ENCODE results near the gene FOXK1.
A peak's percentile ranks its signal among the peaks of the same experiment; 100 is the strongest.
"Not testable (repeated sequence)": the region's sequence is repeated elsewhere in the genome, so short reads cannot be mapped to it uniquely, and the experiment has no call there.

The FOXK1 gene

GRCh38 chr7:4641667-4642467 is 40.2 kb upstream of the FOXK1 start (continued):
- TF ChIP-seq, protein P1, sequence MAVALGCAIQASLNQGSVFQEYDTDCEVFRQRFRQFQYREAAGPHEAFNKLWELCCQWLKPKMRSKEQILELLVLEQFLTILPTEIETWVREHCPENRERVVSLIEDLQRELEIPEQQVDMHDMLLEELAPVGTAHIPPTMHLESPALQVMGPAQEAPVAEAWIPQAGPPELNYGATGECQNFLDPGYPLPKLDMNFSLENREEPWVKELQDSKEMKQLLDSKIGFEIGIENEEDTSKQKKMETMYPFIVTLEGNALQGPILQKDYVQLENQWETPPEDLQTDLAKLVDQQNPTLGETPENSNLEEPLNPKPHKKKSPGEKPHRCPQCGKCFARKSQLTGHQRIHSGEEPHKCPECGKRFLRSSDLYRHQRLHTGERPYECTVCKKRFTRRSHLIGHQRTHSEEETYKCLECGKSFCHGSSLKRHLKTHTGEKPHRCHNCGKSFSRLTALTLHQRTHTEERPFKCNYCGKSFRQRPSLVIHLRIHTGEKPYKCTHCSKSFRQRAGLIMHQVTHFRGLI (tag by site-specific recombination; IDR thresholded peaks at IDR 0.05), result peak; percentile 22; the same call in 1 of the 2 replicates
- TF ChIP-seq ZNF18 (tag by site-specific recombination; IDR thresholded peaks at IDR 0.05), result no peak
- TF ChIP-seq ZNF394 (tag by site-specific recombination; IDR thresholded peaks at IDR 0.05; ENCODE audit: borderline replicate concordance), result no peak
- TF ChIP-seq ZFP3 (tag by site-specific recombination; IDR thresholded peaks at IDR 0.05; ENCODE audit: low read depth), result no peak
- TF ChIP-seq ZNF404 (tag by site-specific recombination; IDR thresholded peaks at IDR 0.05), result no peak

GRCh38 chr7:4642468-4643203 is 39.5 kb upstream of the FOXK1 start:
- ChIA-PET CTCF (interaction anchor here (0.7 to 2.3 kb wide), 5 partner anchors 12 to 443 kb away, joined by 3 to 8 read pairs (median 5); partner anchors contain the start of gene FOXK1), POLR2A (interaction anchor here (0.7 to 2.5 kb wide), 5 partner anchors 11 to 316 kb away, joined by 3 to 20 read pairs (median 5); partner anchors contain the start of genes AP5Z1, FOXK1 and MMD2)
- H3K9me3 ChIP-seq (ENCODE audit: control insufficient read depth, insufficient read depth, low read depth, low read length), result no peaks in the 10 kb centered on the region
- no peaks in the 10 kb centered on the region for H3K4me1 ChIP-seq (ENCODE audit: control insufficient read depth, insufficient read depth, low read length)
- H3K4me3 ChIP-seq (ENCODE audit: low read depth, low read length), result peak overlapping the region; percentile 38
- H3K27ac ChIP-seq (ENCODE audit: extremely low read depth, low read depth, low read length), result peak overlapping the region; percentile 54
- no peaks in the 10 kb centered on the region for H3K36me3 ChIP-seq (ENCODE audit: control insufficient read depth in 2 of 2, insufficient read depth in 1 of 2, low read length in 2 of 2)
- TF ChIP-seq ZNF335 (tag by site-specific recombination; conservative IDR thresholded peaks at IDR 0.05), result 0 out of 2 replicates have a peak, but pooled peaks have one; percentile 52
- no peak for TF ChIP-seq ZNF146 (tag by site-specific recombination; IDR thresholded peaks at IDR 0.05)
- TF ChIP-seq, protein P2, sequence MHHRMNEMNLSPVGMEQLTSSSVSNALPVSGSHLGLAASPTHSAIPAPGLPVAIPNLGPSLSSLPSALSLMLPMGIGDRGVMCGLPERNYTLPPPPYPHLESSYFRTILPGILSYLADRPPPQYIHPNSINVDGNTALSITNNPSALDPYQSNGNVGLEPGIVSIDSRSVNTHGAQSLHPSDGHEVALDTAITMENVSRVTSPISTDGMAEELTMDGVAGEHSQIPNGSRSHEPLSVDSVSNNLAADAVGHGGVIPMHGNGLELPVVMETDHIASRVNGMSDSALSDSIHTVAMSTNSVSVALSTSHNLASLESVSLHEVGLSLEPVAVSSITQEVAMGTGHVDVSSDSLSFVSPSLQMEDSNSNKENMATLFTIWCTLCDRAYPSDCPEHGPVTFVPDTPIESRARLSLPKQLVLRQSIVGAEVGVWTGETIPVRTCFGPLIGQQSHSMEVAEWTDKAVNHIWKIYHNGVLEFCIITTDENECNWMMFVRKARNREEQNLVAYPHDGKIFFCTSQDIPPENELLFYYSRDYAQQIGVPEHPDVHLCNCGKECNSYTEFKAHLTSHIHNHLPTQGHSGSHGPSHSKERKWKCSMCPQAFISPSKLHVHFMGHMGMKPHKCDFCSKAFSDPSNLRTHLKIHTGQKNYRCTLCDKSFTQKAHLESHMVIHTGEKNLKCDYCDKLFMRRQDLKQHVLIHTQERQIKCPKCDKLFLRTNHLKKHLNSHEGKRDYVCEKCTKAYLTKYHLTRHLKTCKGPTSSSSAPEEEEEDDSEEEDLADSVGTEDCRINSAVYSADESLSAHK (tag by site-specific recombination; IDR thresholded peaks at IDR 0.05), result no peak

- H3K9me3 ChIP-seq (ENCODE audit: control insufficient read depth, insufficient read depth, low read depth, low read length); H3K4me1 ChIP-seq (ENCODE audit: control insufficient read depth, insufficient read depth, low read length); H3K27ac ChIP-seq (ENCODE audit: extremely low read depth, low read depth, low read length); H3K36me3 ChIP-seq (ENCODE audit: control insufficient read depth in 2 of 2, insufficient read depth in 1 of 2, low read length in 2 of 2); H3K4me3 ChIP-seq (ENCODE audit: low read depth, low read length): not testable (repeated sequence)
- ChIA-PET POLR2A (interaction anchor here (2.0 to 2.5 kb wide), 2 partner anchors 16 to 39 kb away, joined by 5 to 20 read pairs; partner anchors contain the start of gene FOXK1), CTCF (interaction anchor here (1.6 to 2.3 kb wide), 2 partner anchors 39 to 111 kb away, joined by 3 to 6 read pairs; partner anchors contain the start of gene FOXK1)
These were observed 39.0 kb upstream of the FOXK1 start for GRCh38 chr7:4643204-4643471.

- H3K4me1 ChIP-seq (ENCODE audit: control insufficient read depth, insufficient read depth, low read length), result no peaks in the 10 kb centered on the region
- H3K9me3 ChIP-seq (ENCODE audit: control insufficient read depth, insufficient read depth, low read depth, low read length), result no peaks in the 10 kb centered on the region
- H3K27ac ChIP-seq (ENCODE audit: extremely low read depth, low read depth, low read length), result no peak overlapping the region
- H3K36me3 ChIP-seq (ENCODE audit: control insufficient read depth in 2 of 2, insufficient read depth in 1 of 2, low read length in 2 of 2), result no peaks in the 10 kb centered on the region
- ChIA-PET POLR2A (no interaction called here), CTCF (interaction anchor here (0.6 to 0.7 kb wide), 2 partner anchors 22 to 33 kb away, joined by 4 to 6 read pairs; no protein-coding TSS in a partner anchor)
- H3K4me3 ChIP-seq (ENCODE audit: low read depth, low read length), result no peak overlapping the region
- TF ChIP-seq ZNF280D (tag by site-specific recombination; IDR thresholded peaks at IDR 0.05), result no peak
- no peak for TF ChIP-seq ZNF624 (tag by site-specific recombination; IDR thresholded peaks at IDR 0.05)
- TF ChIP-seq, protein P3, sequence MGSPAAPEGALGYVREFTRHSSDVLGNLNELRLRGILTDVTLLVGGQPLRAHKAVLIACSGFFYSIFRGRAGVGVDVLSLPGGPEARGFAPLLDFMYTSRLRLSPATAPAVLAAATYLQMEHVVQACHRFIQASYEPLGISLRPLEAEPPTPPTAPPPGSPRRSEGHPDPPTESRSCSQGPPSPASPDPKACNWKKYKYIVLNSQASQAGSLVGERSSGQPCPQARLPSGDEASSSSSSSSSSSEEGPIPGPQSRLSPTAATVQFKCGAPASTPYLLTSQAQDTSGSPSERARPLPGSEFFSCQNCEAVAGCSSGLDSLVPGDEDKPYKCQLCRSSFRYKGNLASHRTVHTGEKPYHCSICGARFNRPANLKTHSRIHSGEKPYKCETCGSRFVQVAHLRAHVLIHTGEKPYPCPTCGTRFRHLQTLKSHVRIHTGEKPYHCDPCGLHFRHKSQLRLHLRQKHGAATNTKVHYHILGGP (tag by site-specific recombination; IDR thresholded peaks at IDR 0.05), result no peak
- TF ChIP-seq YY1 (tag by site-specific recombination; IDR thresholded peaks at IDR 0.05), result no peak
- TF ChIP-seq BCL11A (tag by site-specific recombination; IDR thresholded peaks at IDR 0.05; ENCODE audit: low read depth), result no peak
These were observed 36.8 kb upstream of the FOXK1 start for GRCh38 chr7:4645246-4645645.
